Astrocyte (in vitro differentiated cells and primary cell): ENCODE data around the gene ZNF208.
"Not testable (repeated sequence)": the region's sequence is repeated elsewhere in the genome, so short reads cannot be mapped to it uniquely, and the experiment has no call there.

Experiments
- EZH2 ChIP-seq: IDR thresholded peaks from 2 replicates; pipeline ENCODE4 v1.6.1; 2012; ENCODE audit warnings: mild to moderate bottlenecking, low read length, inconsistent platforms; ENCODE audit not compliant: insufficient read depth
- TF ChIP-seq, protein P1 (sequence below): IDR thresholded peaks from 2 replicates; pipeline ENCODE4 v1.5.1; 2011; ENCODE audit warnings: low read depth, mild to moderate bottlenecking, inconsistent platforms, low read length, moderate library complexity; ENCODE audit not compliant: insufficient read depth

DNA sequence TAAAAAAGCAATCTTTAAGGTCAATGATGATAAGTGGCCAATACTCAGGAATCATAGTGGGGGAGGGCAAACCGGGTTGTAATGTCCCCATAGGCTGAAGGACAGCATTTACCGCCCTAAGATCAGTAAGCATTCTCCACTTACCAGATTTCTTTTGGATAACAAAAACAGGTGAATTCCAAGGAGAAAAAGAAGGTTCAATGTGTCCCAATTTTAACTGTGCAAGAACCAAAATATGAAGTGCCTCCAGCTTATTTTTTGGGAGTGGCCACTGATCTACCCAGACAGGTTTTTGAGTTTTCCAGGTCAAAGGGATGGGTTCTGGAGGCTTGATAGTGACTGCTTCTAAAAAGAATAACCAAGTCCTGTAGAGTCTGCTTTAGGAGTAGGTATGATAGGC, 125.2 kb downstream of the ZNF208 start:
- TF ChIP-seq, protein P1, sequence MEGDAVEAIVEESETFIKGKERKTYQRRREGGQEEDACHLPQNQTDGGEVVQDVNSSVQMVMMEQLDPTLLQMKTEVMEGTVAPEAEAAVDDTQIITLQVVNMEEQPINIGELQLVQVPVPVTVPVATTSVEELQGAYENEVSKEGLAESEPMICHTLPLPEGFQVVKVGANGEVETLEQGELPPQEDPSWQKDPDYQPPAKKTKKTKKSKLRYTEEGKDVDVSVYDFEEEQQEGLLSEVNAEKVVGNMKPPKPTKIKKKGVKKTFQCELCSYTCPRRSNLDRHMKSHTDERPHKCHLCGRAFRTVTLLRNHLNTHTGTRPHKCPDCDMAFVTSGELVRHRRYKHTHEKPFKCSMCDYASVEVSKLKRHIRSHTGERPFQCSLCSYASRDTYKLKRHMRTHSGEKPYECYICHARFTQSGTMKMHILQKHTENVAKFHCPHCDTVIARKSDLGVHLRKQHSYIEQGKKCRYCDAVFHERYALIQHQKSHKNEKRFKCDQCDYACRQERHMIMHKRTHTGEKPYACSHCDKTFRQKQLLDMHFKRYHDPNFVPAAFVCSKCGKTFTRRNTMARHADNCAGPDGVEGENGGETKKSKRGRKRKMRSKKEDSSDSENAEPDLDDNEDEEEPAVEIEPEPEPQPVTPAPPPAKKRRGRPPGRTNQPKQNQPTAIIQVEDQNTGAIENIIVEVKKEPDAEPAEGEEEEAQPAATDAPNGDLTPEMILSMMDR, result not testable (repeated sequence)
- not testable (repeated sequence) for TF ChIP-seq EZH2
